OCI-LY1 (cell line): ENCODE results near the gene ARHGAP24.

Experiments
- H2AFZ ChIP-seq: fragments of 200-600 bp; sonication (generic), shearing (Covaris generic); 2 replicates; pipeline ENCODE4 v1.6.0; 2014; ENCODE audit warnings: antibody characterized with exemption, mild to moderate bottlenecking, low read length
- H3F3A ChIP-seq: fragments of 200-600 bp; sonication (generic), shearing (Covaris generic); 2 replicates; pipeline ENCODE4 v1.6.0; 2014; ENCODE audit warnings: mild to moderate bottlenecking, antibody characterized with exemption, low read length, moderate library complexity; ENCODE audit not compliant: insufficient read depth
- H3K27ac ChIP-seq: fragments of 200-600 bp; sonication (generic); 2 replicates; pipeline ENCODE4 v1.5.1; 2014; ENCODE audit warnings: low read length, mixed run types, mild to moderate bottlenecking, low read depth; ENCODE audit not compliant: poor library complexity, severe bottlenecking
- H3K27me3 ChIP-seq: fragments of 200-600 bp; sonication (generic); 2 replicates; pipeline ENCODE4 v1.6.0; 2014; ENCODE audit warnings: antibody characterized with exemption, mild to moderate bottlenecking, low read length, moderate library complexity; ENCODE audit not compliant: insufficient read depth
- H3K36me3 ChIP-seq: fragments of 200-600 bp; sonication (generic); 2 replicates; pipeline ENCODE4 v1.6.1; 2014; ENCODE audit warnings: mild to moderate bottlenecking, antibody characterized with exemption, low read length, moderate library complexity, mixed read lengths; ENCODE audit not compliant: insufficient read depth
- H3K4me1 ChIP-seq: fragments of 200-600 bp; sonication (generic); 2 replicates; pipeline ENCODE4 v1.5.1; 2014; ENCODE audit warnings: mild to moderate bottlenecking, low read length, moderate library complexity; ENCODE audit not compliant: insufficient read depth, severe bottlenecking
- H3K4me2 ChIP-seq: fragments of 200-600 bp; sonication (generic), shearing (Covaris generic); 2 replicates; pipeline ENCODE4 v1.6.1; 2014; ENCODE audit warnings: low read length
- H3K4me3 ChIP-seq: fragments of 200-600 bp; sonication (generic); 2 replicates; pipeline ENCODE4 v1.5.1; 2014; ENCODE audit warnings: low read length, low read depth, mild to moderate bottlenecking, mixed read lengths; ENCODE audit not compliant: poor library complexity, severe bottlenecking
- H3K79me2 ChIP-seq: fragments of 200-600 bp; shearing (Covaris generic); 2 replicates; pipeline ENCODE4 v1.6.1; 2016; ENCODE audit warnings: mixed run types, low read length, mixed read lengths; ENCODE audit not compliant: insufficient read depth
- H3K9ac ChIP-seq: fragments of 200-600 bp; sonication (generic), shearing (Covaris generic); 2 replicates; pipeline ENCODE4 v1.6.1; 2014; ENCODE audit warnings: mild to moderate bottlenecking, low read length, mixed read lengths
- H3K9me2 ChIP-seq: fragments of 200-600 bp; sonication (generic), shearing (Covaris generic); 2 replicates; pipeline ENCODE4 v1.6.1; 2014; ENCODE audit warnings: low read depth, mild to moderate bottlenecking, low read length, mixed read lengths
- H3K9me3 ChIP-seq: fragments of 200-600 bp; shearing (Covaris generic); 2 replicates; pipeline ENCODE4 v1.6.1; 2014; ENCODE audit warnings: low read length, mixed read lengths
- H4K20me1 ChIP-seq: fragments of 200-600 bp; sonication (generic), shearing (Covaris generic); 2 replicates; pipeline ENCODE4 v1.6.0; 2016; ENCODE audit warnings: mild to moderate bottlenecking, low read length; ENCODE audit not compliant: insufficient read depth
- CTCF ChIP-seq: fragments of 200-600 bp; sonication (generic), shearing (Covaris generic); IDR thresholded peaks from 2 replicates; pipeline ENCODE4 v1.5.1; 2017; ENCODE audit warnings: mild to moderate bottlenecking, antibody characterized with exemption, low read length, moderate library complexity, mixed read lengths
- EZH2 ChIP-seq: fragments of 200-600 bp; sonication (generic), shearing (Covaris generic); IDR thresholded peaks from 2 replicates; pipeline ENCODE4 v1.8.0; 2017; ENCODE audit warnings: borderline replicate concordance, mixed run types, mild to moderate bottlenecking, antibody characterized with exemption, low read length, moderate library complexity, mixed read lengths

The ARHGAP24 gene

GRCh38 chr4:85430226-85430625 lies 44.7 kb upstream of the ARHGAP24 start:
- Histone ChIP-seq H3K79me2 (no peaks in the 10 kb centered on the region), H3K4me3 (no peak overlapping the region), H3K9ac (no peak overlapping the region), H3K9me3 (no peaks in the 10 kb centered on the region), H2AFZ (no peak overlapping the region), H4K20me1 (no peaks in the 10 kb centered on the region), H3K36me3 (no peaks in the 10 kb centered on the region), H3K4me1 (peaks cover 20% of the 10 kb centered on the region), H3K4me2 (no peak overlapping the region), H3F3A (no peaks in the 10 kb centered on the region), H3K27me3 (no peaks in the 10 kb centered on the region), H3K27ac (no peak overlapping the region), H3K9me2 (no peaks in the 10 kb centered on the region)
- TF ChIP-seq CTCF (no peak), EZH2 (no peak)

GRCh38 chr4:85430697-85431096 lies 44.3 kb upstream of the ARHGAP24 start:
- H3K9me3 ChIP-seq = no peaks in the 10 kb centered on the region
- H3K9me2 ChIP-seq = no peaks in the 10 kb centered on the region
- H3K4me1 ChIP-seq = peaks cover 15% of the 10 kb centered on the region
- no peak for TF ChIP-seq EZH2
- TF ChIP-seq CTCF = no peak
- no peak overlapping the region for H3K4me2 ChIP-seq
- H3K36me3 ChIP-seq = no peaks in the 10 kb centered on the region
- no peaks in the 10 kb centered on the region for H4K20me1 ChIP-seq
- H3K9ac ChIP-seq = no peak overlapping the region
- H3K79me2 ChIP-seq = no peaks in the 10 kb centered on the region
- no peaks in the 10 kb centered on the region for H3F3A ChIP-seq
- no peak overlapping the region for H2AFZ ChIP-seq
- H3K4me3 ChIP-seq = no peak overlapping the region
- H3K27ac ChIP-seq = no peak overlapping the region
- no peaks in the 10 kb centered on the region for H3K27me3 ChIP-seq

GRCh38 chr4:85431156-85431555 lies 43.8 kb upstream of the ARHGAP24 start:
- H3K27ac ChIP-seq = no peak overlapping the region
- H3K9ac ChIP-seq = no peak overlapping the region
- H3K9me3 ChIP-seq = no peaks in the 10 kb centered on the region
- H3K4me1 ChIP-seq = peaks cover 10% of the 10 kb centered on the region
- H4K20me1 ChIP-seq = no peaks in the 10 kb centered on the region
- H3K27me3 ChIP-seq = no peaks in the 10 kb centered on the region
- no peak overlapping the region for H3K4me2 ChIP-seq
- no peaks in the 10 kb centered on the region for H3K9me2 ChIP-seq
- H3K36me3 ChIP-seq = no peaks in the 10 kb centered on the region
- no peak overlapping the region for H2AFZ ChIP-seq
- TF ChIP-seq CTCF (no peak), EZH2 (no peak)
- H3K79me2 ChIP-seq = no peaks in the 10 kb centered on the region
- H3F3A ChIP-seq = no peaks in the 10 kb centered on the region
- H3K4me3 ChIP-seq = no peak overlapping the region
